Spleen (tissue), 7 donors: Measurements from ENCODE around the gene PP2D1.
"Not testable (repeated sequence)": the region's sequence is repeated elsewhere in the genome, so short reads cannot be mapped to it uniquely, and the experiment has no call there.

ENCODE experiments used
- POLR2A ChIP-seq, 3 donors: fragments of 450-650 bp; IDR thresholded peaks; one replicate each; pipeline ENCODE4 v1.5.1; 2017; ENCODE audit warnings: antibody characterized with exemption in 3 of 3, mild to moderate bottlenecking in 1 of 3
- POLR2AphosphoS5 ChIP-seq, 3 donors: sonication (generic); formaldehyde crosslinking; IDR thresholded peaks; one replicate each; pipeline ENCODE4 v1.5.1; 2017; ENCODE audit warnings: antibody characterized with exemption in 3 of 3
- TF ChIP-seq, protein P1 (sequence below), 11 experiments: fragments of 200-600 bp in 7 of 11; fragments of 450-650 bp in 4 of 11; sonication (generic) in 4 of 11; IDR thresholded peaks in 8 of 11; conservative IDR thresholded peaks in 3 of 11; 1 replicate in 7 of 11; 2 replicates in 4 of 11; pipeline versions ENCODE4 v1.4.0 to v1.8.0; 2016 to 2021; ENCODE audit warnings: antibody characterized with exemption in 11 of 11, inconsistent platforms in 4 of 11, mild to moderate bottlenecking in 1 of 11
- donor health status: DM: no; HTN: no; CAD: no; lungs with moderate emphysema.
- donor health status: DM: no; HTN: no; CAD: no.
- donor health status: DM: no; HTN: no; CAD: no.

DNA sequence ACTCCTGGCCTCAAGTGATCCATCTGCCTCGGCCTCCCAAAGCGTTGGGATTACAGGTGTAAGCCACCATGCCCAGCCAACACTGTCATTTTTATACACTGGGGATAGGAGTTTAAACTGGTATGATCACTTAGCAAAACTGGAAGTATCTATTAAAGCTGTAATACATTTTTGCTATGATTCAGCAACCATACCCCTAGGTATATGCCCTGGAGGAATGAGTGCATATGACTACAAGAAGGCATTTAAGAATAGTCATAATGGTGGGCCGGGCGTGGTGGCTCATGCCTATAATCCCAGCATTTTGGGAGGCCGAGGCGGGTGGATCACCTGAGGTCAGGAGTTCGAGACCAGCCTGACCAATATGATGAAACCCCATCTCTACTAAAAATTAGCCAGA lies 19.9 kb upstream of the PP2D1 start:
- TF ChIP-seq, protein P1, sequence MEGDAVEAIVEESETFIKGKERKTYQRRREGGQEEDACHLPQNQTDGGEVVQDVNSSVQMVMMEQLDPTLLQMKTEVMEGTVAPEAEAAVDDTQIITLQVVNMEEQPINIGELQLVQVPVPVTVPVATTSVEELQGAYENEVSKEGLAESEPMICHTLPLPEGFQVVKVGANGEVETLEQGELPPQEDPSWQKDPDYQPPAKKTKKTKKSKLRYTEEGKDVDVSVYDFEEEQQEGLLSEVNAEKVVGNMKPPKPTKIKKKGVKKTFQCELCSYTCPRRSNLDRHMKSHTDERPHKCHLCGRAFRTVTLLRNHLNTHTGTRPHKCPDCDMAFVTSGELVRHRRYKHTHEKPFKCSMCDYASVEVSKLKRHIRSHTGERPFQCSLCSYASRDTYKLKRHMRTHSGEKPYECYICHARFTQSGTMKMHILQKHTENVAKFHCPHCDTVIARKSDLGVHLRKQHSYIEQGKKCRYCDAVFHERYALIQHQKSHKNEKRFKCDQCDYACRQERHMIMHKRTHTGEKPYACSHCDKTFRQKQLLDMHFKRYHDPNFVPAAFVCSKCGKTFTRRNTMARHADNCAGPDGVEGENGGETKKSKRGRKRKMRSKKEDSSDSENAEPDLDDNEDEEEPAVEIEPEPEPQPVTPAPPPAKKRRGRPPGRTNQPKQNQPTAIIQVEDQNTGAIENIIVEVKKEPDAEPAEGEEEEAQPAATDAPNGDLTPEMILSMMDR (IDR thresholded peaks at IDR 0.05 in 8 of 11, conservative IDR thresholded peaks at IDR 0.05 in 3 of 11) = not testable (repeated sequence)
- not testable (repeated sequence) for TF ChIP-seq POLR2AphosphoS5, POLR2A (IDR thresholded peaks at IDR 0.05)
